HG02588 (cell line): ENCODE data around the gene ST6GALNAC2.
A peak's percentile ranks its signal among the peaks of the same experiment; 100 is the strongest.
"Not testable (repeated sequence)": the region's sequence is repeated elsewhere in the genome, so short reads cannot be mapped to it uniquely, and the experiment has no call there.

ENCODE experiments used
- ATAC-seq: cut with Tn5 transposase; IDR thresholded peaks from one replicate; pipeline ENCODE4 v1.9.1; 2021; ENCODE audit warnings: mild to moderate bottlenecking, moderate library complexity; ENCODE audit not compliant: unreplicated experiment

The ST6GALNAC2 gene

DNA sequence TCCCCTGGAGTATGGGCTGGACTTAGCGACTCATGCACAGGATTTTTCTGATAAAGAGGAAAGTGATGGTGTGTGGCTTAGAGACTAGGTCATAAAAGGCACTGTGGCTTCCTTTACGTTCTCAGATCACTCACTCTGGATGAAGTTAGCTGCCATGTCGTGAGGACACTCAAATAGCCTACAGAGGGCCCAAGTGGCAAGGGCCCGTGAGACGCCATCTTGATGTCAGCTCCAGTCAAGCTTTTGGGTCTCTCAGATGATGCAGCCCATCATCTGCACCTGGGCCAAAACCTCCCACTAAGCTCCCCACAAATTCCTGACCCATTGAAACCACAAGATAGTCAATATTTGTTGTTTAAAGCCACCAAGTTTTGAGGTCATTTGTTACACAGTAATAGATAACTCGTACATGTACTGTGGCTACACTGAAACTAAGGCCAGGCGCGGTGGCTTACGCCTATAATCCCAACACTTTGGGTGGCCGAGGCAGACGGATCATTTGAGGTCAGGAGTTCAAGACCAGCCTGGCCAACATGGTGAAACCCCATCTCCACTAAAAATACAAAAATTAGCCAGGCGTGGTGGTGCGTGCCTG is 14.7 kb downstream of the ST6GALNAC2 start:
- no peak for ATAC-seq

DNA sequence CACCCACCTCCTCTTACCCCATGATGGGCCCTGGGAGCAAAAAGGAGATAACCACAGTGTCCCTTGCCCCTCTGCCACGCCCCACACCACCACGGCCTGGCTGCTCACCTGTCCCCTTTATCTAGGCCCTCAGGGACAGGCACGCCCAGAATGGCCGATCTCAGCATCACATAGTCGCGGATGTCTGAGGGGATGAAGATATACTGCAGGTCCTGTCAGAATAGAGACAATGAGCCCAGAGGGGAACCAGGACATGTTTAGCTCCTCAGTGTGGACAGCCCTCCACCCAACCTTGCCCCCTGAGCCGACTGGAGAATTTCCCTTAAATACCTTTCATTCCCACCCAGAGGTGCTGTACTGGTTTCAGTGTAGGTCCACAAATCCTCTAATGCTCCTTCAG is 15.2 kb downstream of the ST6GALNAC2 start:
- no peak for ATAC-seq

DNA sequence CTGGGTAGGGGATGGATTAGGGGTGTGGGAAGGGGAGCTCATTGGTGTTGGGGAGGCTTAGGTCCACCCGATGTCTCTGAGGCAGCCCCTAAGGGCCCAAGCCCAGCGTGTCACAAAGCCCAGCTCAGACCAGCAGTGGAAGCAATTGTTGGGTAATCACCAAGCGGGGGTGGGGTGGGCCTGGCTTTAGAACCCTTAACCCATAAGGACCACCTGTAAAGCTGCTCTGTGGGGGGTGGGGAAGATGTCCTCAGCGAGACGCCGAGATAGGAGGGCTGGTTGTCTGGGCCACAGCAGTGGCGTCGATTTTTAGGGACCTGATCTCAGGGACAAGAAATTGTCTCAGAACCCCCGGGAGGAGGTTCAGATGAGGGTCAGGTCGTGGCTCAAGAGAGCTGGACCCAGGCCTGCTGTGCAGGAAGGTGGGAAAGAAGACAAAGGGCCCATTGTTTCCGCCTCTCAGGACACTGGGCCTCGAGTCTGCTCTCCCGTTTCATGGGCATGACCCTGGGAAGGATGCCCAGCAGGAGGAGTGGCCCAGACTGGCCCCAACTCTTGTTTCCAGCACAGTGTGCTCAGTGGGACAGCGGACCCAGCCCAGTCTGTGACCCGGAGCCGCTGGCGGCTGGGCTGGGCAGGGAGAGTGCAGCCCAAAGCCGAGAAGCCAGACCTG is 15.9 kb downstream of the ST6GALNAC2 start:
- ATAC-seq = no peak

DNA sequence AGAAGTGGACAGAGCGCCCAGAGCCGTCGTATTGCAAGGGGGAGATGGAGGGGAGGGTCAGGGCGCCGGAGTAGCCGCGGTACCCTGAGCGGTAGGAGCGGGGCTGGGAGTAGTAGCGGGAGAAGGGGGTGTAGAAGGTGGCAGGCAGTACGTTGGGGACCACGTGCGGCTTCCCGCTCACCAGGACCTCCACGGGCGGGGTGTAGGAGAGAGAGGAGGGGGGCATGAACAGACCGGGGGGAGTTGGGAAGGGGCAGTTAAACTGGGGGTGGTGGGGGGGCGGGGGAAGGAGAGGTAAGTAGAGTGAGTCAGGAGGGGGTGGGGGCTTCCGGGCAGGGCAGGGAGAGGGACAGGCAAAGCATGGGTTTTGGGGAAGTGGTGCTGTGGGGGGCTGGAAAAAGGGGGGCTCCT is 16.8 kb downstream of the ST6GALNAC2 start:
- ATAC-seq = no peak

DNA sequence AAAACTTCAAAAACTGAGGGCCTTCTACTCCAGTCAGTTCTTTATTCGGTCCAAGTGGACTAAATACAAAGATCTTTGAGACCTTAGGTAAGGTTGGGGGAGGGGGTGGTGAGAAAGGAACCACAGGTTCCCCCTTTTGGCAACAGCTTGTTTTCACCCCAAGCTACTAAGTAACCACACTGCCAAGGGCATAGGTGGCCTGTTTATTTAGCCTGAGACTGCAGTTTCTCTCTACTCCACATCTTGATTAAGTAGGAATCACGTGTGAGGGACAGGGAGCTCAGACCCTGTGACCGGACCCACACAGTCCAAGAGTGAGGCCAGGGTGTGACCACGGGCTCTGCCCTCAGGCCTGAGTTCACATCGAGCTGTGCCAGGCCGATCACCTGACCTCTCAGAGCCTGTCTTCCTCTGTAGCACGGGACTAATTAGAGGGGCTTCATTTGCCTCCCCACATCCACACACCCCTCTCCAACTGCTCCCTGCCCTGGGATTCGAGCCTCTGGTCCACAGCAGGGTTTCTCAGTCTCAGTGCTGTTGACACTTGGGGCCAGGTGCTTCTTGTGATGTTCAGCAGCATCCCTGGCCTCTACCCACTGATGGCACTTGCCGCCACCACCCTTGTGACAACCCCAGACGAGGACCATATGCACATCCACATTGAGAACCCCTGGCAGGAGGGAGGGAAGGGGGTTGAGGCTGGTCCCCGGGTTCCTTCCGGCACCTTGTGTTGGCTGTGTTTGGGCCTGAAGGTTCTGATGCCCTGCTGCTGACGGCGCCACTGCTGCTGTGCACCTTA is 17.8 kb downstream of the ST6GALNAC2 start:
- ATAC-seq = no peak

DNA sequence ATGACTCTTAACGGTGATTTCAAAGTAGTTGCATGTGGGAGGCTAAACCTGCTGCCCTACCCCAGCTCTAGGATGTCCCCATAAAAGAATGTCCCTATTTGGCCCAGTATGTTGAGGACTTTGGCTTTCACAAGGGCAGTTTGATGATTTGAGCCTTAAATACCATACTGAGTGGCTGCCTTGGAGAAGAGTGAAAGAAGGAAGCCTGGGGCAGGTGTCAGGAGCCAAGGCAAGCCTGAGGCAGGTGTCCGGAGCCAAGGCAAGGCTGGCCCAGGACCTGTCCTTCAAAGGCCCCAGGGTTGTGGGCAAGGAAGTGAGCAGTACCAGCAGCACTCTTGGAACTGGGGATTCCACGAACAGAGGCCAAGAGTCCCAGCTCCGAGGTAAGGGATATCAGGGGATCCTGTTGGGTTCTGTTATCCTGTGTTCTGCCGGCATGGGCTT is 18.6 kb downstream of the ST6GALNAC2 start:
- ATAC-seq = no peak

DNA sequence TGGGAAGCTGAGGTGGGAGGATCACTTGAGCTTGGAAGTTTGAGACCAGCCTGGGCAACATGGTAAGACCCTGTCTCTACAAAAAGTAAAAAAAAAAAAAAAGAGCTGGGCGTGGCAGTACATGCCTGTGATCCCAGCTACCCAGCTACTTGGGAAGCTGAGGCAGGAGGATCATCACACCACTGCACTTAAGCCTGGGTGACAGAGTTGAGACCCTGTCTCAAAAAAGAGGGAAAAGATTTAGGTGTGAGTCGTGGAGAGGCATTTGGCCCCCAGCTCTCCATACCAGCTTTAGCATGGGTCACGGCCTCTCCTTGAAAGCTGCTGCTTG is 19.1 kb downstream of the ST6GALNAC2 start:
- no peak for ATAC-seq

DNA sequence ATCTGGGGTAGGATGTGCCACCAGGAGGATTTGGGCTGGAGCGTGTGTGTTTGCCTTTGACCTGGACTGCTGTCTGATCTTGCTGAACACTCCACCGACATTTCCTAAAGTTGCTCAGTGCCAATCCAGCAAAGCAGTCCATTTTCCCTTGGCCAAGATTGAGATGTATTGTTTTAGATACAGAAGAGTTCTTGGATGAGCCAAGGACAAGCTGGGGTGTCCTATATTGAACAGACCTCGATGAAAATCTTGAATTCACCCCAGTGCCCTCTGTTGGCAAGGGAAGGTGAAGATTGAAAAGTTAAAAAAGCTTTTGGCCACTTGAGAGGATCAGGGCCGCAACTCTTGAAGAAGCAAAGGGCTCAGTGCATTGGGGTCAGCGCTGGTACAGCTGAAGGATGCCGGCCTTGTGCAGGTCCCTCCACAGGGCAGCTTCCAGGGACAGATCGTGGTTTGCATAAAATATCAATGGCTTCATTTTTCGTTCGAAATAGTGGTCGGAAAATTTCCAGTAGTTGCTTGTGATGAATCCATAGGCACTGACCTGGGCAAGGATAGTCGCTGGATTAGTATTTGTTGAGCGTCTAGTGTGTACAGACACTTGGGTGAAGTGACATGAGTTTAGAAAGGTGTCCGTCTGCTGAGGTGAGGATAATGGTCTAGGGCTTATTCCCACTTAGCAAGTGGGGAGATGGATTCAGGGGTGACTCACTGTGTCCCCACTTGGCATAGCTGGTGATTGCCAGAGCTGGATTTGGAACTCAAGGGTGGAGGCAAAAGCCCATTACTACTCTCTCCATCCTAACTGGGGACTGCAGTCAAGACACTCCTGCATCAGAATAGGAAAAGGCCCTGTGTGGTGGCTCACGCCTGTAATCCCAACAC is 19.7 kb downstream of the ST6GALNAC2 start:
- no peak for ATAC-seq

DNA sequence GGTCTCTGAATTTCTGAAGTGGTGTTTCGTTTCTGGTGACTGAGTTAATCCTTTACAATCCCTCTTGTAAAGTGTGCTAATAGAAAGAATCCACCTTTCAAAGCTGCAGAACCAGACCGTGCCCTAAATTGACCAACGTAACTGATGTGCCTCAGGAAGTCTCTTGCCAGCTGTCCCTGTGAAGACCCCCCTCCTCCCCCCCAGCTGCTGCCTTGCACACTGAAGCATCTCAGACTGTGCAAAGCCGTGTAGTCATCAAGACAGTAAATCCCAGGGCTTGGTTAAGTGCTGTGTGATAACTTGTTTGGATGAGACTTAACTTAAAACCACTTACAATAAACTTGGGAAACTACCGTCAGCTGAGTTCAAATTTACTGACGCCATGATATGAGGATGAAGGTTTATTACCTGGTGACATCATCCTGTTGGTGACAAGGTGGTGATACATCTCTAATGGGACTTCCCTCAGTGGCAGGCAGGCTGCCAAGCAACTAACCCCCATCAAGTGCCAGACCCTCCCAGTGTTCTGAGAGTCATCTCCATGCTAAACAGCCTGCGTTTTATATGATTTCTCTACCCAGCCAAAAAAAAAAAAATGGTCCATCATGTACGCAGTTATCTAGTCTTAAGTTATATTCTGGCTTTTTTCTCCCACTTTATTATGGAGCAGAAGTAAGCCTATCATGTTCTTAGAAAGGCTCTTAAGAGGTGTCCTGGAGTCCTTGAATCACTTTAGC is 20.5 kb downstream of the ST6GALNAC2 start:
- ATAC-seq = not testable (repeated sequence)

DNA sequence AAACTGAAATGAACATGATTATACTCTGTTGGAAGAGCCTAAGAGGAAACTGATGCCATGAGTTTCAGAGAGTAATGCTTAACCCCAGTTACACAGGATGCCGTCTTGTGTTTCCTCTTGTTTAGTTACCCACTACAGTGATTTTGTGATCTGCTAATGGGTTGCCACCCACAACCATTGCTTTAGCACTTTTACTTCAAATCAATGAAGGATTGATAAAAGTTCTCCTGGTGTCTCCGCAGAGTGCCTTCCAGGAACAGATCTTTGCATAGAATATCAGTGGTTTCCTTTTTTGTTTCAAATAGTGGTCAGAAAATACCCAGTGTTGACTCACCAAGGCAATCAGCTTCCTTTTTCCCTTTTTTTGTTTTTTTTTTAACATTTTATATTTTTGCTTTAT is 22.3 kb downstream of the ST6GALNAC2 start:
- ATAC-seq = not testable (repeated sequence)

DNA sequence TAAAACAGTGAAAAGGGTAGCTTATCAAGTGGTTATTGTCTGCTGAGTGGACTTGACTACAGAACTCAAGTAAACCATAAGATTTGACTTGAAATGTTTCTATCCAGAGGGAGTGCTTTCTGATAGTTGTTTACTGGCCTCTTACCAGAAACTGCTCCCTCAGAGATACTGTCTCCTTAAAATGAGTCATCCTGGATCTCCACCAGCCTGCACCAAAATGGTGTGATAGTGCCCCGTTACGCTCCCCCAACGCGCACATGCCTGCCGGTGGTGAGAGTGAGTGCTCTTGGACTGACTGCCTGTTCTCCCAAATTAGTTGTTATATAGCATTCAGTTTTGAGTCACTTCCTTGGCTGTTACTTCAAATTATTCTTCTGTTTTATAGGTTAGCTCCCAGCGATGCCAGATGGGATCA is 22.9 kb downstream of the ST6GALNAC2 start:
- no peak for ATAC-seq

DNA sequence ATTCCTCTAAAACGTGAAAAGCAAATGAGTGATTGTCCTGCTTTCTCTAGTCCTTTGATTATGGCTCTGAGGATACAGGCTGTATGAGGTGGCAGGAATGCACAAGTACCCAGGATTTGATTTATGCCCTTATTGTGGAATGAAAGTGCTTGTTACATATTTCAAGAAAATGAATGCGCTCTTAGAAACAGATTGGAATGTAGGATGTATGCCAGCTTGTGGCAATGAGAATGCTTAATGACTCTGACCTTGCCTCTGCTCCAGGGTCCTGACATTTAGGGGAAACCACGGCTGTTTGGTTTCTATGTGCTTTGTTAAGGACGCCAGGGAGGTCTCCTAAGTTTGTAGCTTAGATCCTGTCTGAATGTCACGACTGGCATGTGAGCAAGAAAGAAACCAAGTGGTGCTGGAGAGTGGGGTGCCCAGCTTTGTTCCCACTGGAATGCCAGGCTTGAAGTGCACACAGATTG is 23.8 kb downstream of the ST6GALNAC2 start:
- ATAC-seq = no peak

DNA sequence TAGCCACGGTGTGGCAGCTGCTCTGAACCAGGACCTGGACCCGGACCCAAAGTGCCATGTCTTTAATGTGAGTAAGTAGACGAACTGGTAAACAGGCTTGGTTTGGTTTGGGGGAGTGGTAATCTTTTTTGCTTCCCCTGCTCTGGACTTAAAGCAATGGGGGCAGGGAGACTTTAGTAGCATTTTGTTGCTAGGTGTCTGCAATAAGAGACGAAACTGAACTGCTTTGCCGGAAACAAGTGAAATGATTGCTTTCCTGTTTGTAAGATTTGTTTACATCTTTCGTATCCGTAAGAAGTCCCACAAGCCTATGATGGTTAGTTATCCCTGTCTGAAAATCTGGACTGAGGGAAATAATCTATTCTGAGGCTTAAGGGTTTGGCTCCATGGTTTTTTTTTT is 24.3 kb downstream of the ST6GALNAC2 start:
- no peak for ATAC-seq

DNA sequence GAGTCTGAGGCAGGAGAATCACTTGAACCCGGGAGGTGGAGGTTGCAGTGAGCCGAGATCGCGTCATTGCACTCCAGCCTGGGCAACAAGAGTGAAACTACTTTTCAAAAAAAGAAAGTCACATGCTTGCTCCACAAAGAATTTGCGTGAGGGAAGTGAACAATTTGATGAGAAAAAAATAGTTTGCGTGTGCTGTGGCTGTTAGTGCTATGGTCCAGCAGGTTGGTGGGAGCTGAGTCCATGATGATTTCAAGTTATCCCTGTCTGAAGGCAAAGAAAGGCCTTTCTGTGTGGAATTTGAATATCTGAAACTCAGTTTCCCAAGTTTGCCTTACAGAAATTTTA is 24.8 kb downstream of the ST6GALNAC2 start:
- no peak for ATAC-seq

DNA sequence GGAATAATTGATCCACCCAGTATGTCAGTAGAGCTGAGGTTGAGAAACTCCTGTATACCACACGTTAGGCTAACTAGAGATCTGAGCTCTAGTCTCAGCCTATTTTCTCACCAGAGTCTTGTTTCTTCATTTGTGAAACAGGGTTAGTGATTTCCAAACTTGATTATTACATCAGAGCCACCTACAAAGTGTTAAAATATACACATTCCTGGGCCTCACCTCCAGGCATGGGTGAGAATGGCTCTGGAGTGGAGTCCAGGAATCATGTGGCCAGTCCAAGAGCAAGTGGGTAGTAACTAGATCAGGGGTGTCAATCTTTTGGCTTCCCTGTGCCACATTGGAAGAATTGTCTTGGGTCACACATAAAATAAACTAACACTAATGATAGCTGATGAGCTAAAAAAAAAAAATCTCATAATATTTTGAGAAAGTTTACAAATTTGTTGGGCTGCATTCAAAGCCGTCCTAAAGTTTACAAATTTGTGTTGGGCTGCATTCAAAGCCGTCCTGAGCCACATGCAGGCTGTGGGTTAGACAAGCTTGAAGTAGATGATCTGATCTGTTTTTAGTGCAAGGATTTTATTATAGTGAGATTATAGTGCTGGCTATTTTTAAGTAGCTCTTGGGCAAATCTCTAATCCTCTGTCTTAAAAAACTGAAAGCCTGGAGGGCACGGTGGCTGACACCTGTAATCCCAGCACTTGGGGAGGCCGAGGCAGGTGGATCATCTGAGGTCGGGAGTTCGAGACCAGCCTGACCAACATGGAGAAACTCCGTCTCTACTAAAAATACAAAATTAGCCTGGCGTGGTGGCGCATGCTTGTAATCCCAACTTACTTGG is 25.4 kb downstream of the ST6GALNAC2 start:
- ATAC-seq = no peak

DNA sequence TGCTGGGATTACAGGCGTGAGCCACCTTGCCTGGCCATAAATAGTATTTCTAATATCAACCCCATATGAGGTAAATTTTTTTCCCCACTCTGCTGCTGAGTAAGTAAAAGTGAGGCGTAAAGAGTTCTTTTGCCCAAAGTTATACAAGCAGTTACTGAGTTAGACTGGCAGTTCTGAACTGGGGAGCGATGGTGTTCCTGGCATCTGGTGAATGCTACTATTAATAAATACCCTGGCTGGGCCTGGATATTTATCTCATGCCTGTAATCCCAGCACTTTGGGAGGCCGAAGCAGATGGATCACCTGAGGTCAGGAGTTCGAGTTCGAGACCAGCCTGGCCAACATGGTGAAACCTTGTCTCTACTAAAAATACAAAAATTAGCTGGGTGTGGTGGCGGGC is 26.2 kb downstream of the ST6GALNAC2 start:
- ATAC-seq = not testable (repeated sequence)

DNA sequence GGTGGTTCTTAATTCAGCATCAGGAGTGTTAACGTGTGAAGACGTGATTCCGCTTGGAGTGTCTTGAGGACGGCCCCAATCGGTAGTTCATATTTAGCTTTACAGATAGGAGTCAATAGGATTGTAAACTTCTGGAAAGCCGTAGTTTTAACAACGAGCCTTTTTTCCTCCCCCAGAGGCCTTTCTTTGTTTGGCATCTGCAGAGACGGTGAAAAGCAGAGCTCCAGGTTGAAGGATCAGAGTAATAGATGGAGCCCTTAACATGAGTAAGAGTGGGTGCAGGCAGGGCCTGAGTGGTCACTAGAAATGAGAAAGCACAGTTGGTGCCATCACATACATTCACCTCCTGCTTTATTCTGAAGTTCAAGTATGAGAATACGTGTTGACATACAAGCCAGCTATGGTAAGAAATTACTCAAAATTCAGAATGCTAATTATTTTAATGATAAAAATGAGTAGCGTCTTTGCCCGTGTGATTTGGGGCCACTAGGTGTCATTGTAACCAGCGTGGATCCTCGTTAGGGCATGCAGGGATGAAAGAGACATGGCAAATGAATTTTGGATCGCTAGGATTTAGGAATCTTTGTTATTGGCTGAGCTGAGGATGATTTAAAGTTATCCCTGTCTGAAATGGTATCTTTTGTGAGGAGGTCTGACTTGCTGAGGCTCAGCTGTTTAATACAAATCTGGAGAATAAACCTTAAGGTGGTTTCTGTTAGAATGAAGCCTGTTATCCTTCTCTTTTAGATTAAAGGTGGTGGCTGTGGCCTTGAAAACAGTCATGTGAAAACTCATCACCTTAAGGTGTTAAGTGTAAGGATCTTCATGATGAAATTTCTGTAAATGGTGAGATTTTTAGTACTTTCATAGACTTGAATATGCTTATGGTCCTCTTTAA is 27.2 kb downstream of the ST6GALNAC2 start:
- ATAC-seq = no peak

DNA sequence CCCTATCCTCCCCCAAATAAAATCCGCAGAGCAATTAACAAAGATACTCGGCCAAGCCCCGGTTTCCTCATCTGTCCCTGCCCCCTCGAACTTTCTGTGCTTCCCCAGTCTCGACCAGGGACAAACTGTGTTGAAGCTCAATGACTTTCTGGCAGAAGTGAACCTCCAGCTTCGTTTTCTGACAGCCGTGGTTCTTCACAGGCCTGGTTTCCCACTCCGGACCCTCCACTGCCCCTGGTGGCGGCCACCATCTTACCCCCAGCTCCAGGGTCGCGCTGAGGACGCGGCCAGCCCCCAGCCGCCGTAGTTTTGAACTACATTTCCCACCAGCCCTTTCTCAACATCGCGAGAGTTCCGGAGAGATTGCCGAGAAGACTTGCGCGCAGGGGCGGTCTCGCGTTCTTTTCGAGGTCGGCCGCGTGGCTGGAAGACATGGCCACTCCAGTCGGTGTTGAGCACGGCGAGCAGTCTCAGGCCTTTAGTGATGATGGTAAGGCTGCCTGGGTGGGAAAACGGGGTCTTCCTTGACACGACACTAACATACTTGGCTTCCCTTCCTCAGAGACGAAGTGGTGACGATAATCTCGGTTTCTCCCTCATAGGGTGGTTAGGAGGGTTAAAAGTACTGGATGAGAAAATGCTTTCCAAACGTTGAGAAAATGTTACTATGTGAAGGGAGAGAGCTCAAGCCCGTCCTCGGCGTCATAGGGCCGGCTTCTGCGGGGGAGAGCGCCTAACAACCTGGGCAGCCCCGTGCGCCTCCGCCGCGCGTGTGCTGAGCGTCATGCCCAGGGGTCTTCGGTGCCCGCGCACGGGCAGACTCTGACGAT is 28.1 kb downstream of the ST6GALNAC2 start:
- peak; percentile 81 for ATAC-seq
